Iris pigment epithelial cell (primary cell): Measurements from ENCODE around the gene SNPH.

ENCODE experiments used
- DNase-seq: peaks from one replicate; pipeline ENCODE4 v3.0.0-alpha.2; 2011; ENCODE audit warnings: low read depth

Gene SNPH

DNA sequence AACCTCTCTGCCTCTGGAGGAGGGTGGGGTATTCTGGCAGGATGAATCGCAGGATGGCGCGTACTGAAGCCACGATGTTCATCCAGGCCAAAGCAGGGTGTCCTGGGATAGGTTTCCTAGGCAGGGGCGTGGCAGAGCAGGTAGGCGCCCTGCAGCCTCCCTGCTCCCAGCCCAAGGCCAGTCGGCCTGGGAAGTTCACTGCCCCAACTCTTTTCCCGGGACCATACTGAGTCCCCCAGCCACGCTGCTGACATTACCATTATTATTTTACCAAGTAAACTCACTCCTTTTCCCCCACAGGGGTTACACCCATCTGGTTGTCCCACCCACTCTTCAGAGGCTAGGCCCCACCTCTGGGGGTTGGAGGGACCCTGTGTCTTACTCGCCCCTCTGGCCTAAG lies 41.1 kb downstream of the SNPH start:
- DNase-seq: no peak

DNA sequence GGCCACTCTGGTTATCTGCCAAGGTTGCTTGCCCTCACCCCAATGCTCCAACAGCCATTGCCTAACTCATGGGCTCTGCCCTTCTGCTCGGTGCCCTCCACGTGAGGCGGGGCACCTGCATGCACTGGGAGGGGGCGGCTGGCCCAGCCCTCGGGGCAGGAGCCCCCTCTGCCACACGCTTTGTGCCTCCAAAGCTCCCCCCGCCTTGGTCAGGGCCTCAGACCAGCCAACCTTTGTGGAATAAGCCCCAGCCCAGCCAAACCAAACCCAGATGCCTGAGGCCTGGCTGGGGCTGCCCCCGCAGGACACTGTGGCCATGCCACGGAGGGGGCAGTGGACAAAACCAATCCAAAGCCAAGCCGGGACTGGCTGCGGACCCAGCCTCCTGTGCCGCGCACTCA lies 41.5 kb downstream of the SNPH start:
- DNase-seq: no peak

DNA sequence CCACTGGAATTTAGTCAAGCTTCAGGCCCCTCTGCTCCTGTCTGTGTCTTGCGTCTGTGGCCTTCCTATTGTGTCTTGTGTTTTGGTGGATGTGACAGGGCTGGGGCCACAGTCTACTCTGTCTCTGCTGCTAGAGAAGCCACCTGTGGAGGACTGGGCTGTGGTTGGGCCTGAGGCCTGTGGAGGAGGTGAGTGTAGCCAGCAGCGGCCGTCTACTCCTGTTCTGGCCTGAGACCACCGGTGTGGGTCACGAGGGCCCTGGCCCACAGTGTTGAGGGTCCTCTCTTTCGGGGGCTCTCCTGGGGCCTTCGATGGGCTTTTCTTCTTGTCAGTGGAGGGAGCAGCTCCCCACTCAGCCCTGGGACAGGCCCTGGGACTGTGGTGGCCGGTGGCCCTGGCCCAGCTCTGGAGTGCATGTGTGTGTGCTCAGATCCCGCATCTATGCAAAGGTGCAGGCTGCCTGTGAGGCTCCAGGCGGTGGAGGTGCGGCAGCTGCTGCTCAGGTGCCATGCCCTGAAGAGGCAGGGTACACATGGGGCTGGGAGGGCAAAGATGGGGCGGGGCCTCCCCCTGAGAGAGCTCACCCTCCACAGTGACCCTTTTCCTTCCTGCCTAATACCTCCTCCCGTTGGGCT lies 42.1 kb downstream of the SNPH start:
- DNase-seq: no peak

DNA sequence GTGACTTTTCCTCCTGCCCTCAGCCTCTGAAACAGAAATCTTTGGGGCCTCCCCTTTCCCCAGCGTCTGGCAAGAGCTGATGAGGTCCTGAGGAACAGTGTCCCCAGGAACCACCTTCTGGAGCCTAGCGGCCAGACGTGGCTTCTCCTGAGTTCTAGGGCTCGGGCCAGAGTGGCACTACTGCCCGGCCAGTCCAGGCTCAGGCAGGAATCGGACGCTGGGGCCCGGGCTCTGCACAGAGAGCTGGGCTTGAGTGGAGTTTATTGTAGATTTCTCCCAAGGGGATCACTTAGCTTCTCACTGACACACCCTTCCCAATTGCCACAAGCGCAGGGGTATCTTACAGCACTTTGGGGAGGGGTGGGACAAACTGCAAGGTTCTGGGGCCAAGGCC lies 42.6 kb downstream of the SNPH start:
- DNase-seq: no peak

DNA sequence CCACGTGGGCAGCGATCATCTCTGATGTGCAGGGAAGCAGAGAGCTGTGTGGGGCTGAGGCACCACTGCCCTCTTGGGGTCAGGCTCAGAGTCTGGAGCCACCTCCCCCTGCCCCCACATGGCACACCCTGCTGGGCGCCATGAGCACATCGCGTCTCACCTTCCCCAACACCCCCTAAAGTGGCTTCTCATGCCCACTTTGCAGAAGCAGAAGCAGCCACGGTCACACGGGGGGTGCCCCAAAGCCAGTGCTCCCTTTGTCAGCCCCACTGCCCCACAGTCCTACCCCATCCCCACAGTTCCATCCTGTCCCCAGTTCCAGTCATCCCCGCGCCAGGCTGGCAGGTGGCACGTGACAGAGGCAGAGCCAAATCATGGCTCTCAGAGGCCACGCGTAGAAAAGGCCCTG lies 43.3 kb downstream of the SNPH start:
- DNase-seq: no peak

DNA sequence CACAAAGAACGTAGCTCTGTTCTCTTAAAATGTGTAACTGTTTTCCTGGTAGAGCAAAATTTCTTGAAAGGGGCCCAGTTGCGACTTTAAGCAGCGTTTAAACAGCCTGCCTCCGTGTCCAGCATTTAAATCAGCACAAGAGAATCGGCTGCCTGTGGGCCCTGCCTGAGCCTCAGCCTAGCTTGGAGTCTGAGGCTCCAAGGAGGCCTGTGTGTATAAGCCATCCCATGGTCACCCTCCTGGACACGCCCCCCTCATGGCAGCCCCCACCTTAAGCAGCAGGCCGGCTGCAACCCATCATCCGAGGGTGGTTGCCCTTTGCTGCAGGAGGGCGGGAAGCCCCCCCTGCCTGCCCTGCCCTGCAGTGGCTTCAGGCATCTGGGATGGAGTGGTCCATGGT lies 44.0 kb downstream of the SNPH start:
- no peak for DNase-seq

DNA sequence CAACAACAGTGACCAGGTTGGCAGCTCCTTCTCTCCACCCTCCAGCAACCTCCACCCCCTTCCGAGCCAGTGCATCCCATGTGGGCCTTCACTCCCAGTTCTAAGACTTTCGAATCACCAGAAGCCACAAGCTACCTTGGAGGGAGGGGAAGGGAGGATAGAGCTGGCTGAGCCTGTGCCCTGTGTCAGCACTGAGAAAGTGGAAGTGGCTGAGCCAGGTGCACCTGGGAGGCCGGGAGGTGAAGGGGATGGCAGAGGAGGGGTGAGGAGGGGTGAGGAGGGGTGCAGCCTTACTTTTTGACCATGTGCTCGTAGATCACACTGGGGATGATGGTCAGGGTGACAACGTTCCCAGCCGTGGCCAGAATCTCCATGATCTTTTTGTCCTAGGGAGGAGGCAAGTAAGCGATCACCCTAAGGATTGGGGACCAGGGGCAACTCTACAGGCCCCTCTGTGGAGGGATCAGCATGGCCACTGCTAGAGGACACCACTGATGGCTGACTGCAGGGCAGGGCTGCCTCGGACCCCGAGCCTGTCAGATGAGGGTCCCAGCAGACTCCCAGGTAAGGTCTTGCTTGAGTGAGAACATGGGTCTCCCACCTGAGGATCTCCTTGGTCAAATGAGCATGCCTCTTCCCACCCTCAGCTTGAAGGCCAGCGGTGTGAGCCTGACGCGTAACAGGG lies 44.6 kb downstream of the SNPH start:
- DNase-seq: no peak

DNA sequence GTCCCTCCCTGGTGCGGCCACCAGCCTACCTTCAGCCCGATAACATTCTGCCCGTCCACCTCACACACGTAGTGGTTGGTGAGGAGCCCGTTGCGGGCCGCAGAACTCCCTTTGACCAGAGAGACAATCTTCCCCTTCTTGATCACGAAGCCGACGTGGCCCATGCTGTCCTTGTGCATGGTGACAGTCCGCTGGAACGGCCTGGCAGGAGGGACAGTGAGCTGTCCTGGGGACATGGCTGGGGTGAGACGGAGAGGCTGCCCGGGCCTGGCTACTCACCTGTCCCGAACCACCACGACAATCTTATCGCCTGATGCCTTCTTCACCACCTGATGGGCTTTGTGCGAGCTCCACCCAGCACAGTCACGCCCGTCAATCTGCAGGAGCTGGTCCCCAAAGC lies 46.2 kb downstream of the SNPH start:
- no peak for DNase-seq

DNA sequence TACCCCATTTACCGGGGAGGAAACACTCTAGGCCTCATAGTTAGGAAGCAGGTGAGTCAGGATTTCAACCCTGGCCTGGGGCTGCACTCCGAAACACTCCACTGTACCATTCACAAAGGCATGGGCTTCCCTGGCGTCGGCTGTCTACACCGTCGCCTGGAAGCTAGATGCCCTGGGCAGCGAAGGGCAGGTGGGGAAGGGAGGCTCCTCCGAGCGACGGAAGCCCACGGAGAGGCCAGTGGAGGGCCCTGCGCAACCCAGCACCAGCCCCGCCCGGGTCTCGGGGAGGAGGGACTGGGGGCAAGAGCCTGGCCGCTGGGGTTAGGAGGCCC lies 46.8 kb downstream of the SNPH start:
- no peak for DNase-seq

DNA sequence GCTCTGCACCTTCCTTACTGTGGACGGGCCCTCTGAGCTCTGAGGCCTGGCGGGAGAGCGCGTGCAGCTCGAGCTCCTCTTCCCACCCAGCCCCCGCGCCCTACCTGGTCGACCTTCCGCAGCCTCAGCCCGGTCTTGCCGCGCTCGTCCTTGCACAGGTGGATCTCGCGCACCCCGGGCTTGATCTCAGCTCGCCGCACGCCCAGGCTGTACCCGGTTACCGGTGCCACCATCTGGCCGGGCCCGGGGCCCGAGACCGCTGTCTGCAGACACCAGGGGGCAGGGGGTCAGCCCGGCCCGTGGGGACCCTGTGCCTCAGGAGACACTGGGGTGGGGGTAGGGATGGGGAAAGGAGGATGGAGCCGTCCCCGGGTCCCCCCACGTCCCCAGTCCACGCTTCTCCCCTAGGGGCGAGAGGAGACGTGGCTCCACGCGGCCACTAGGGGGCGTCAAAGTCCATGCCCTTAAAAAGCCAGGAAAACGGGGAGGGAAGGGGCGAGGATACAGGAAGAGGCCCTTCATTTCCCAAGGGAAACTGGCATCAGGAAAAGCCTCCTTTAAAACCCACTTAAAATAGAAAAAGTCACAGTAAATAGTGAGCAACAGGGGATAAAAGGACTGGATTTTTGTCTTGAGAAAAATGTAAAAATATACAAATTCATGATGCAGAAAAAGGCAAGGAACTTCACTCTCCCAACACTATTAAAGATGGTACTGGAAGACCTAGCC lies 47.3 kb downstream of the SNPH start:
- peak; percentile 51 for DNase-seq

DNA sequence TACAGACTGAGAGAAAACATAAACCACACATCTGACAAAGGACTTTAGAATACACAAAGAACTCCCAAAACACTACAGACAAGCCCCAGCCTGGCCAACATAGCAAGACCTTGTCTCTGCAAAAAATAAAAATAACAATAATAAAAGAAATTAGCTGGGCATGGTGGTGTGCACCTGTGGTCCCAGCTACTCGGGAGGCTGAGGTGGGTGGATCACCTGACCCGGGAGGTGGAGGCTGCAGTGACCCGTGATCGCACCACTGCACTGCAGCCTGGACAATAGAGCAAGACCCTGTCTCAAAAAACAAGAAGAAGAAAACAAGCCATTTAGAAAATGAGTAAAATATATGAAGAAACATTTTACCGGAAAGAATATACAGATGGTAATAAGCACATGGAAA lies 49.7 kb downstream of the SNPH start:
- DNase-seq: no peak

DNA sequence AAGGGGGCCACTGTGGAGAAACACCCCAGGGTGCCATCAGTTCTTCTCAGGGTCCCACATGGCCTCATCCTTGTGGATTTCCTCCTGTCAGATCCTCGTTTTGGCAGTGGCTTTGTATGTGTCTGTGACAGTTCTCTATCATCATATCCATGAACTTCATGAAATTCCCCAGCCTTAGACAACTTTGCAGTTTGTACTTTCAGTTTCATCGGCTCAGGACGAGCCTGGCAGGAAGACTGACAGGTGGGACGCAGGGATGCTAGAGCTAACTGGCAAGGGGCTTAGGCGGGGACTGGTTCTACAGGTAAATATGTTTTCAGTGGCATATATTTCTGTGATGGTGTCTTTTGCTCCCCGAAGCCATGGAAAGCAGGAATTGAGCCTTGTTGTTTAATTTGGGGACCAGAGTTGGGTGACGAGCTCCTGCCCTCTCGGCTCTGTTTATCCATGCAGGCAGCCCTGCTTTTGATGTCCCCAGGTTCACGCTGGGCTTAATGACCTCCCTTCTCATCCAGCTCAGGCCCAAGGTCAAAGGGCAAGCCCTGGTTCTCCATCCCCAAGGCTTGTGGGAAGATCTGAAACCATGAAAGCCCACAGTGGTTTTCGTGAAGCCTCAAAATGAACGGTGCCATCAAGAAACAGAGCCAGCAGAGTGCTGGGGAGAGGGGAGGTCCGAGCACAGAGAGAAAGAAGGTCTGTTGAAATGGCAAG lies 51.6 kb downstream of the SNPH start:
- DNase-seq: no peak

DNA sequence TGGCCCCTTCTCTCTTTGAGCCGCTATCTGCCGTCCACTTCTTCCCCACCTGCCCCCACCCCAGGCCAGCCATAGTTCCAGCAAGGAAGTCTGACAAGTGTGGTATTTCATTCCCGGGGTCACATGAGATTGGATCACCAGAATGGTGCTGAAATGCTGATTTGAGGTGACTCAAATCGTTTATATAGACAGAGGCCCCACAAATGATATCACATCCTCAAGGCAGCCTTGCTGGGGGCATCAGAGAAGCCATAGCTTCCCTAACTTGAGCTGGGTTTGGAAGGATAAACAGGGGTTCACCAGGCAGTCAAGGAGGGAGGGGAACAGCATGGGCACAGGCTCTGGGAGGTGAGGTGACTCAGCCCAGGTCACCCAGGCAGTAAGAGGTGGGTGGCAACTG lies 53.0 kb downstream of the SNPH start:
- DNase-seq: peak; percentile 19

DNA sequence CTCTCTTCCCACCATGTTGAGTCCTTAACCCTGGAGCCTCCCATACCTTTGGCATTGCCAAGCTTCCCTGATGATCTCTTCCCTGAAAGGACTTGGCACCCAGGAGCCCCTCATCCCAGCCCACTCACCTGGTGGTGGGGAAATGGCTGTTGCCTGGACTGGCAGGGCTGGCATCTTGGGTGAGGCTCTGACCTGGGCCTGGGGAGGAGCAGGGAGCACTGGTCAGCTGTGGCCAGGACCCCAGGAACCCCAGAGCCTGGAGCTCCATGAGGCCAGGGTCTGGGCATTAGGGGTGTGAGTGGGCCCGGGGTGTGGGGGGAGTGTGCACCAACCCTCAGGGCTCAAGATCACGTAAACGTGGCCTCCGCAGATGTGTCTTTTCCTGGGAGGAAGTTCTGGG lies 53.4 kb downstream of the SNPH start:
- DNase-seq: no peak

DNA sequence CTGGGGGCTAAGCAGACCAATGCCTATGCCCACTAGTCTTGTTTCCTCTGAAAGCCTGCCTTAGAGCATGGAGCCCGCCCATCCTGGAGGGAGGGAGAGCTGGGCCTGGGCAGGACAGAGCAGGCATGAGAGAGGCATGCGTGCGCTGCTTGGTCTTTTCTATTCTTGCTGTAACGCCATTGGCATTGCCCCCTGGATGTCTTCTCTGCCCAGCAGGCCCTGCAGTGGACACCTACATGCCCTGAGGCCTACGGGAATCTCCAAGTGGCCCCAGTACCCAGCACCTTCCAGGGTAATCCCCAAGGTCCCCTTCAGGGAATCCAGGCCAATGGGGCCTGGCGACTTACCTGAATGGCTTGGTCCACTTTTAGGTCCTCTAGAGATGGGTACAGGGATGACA lies 53.9 kb downstream of the SNPH start:
- no peak for DNase-seq

DNA sequence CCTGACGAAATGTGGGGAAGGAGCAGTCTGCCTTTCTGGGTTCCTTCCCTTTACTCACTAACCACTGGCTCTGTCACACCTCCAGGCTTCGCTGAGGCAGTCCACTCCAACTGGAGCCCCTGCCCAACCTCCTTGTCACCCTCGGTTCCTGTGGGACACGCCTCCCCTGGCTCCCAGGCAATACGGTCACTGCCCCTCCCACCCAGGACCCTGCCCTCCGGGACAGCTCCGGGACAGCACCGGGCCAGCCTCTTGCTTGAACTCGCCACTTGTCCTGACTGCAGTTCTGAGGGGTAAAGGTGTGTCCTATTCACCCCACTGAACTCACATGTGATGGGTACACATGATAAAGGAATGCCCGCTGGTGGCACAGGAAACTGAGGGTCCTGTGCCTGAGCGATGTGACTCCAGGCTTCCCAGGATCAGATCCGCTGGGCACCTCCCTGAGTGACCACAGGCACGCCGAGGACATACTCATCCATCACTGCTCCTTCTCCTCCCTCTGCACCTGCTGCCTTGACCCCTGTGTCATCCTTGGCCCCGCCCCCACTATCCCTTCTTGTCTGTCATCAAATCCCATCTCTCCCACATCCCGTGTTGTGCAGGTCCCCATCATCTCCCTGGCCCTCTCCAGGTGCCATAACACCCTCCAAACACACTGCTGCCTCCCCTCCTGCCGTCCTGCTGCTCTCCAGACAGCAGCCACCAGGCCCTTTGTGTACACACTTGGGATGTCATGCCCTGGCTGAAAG lies 55.0 kb downstream of the SNPH start:
- DNase-seq: no peak

DNA sequence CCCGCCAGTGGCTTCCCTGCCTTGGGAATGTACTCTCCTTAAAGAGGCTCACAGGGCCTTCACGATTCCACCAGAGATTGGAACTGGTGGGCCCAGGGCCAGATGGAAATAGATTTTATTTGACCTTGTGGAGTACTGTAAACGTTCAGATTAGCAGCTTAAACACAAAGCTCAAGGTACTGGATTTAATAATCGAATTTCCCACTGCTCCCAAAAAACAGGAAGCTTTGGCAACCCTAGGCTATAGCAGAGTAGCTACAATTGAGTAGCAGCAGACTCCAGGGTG lies 55.5 kb downstream of the SNPH start:
- no peak for DNase-seq

DNA sequence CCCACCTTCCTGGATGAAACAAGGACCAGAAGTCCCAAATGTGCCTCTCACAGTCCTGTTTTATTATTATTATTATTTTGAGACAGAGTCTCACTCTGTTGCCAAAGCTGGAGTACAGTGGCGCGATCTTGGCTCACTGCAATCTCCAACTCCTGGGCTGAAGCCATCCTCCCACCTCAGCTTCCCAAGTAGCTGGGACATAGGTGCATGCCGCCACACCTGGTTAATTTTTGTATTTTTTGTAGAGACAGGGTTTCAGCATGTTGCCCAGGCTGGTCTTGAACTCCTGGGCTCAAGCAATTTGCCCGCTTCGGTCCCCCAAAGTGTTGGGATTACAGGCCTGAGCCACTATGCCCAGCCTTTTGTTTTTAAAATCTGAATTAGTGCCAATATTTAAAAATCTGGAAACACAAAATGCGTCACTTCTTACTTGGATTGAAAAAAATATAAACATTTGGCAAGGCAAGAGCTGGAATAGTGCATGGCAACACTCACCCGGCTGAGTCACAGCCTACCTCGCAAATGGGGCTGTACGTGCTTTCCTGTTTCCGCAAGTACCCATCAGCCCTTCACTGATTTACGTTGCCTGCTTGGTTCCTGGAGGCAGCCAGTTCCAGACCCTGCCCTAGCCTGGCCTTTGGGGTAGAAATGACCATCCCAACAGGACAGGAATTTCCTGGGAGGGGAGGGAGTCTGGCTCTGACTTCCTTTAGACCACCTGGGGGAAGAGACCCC lies 56.6 kb downstream of the SNPH start:
- peak; percentile 98 for DNase-seq

DNA sequence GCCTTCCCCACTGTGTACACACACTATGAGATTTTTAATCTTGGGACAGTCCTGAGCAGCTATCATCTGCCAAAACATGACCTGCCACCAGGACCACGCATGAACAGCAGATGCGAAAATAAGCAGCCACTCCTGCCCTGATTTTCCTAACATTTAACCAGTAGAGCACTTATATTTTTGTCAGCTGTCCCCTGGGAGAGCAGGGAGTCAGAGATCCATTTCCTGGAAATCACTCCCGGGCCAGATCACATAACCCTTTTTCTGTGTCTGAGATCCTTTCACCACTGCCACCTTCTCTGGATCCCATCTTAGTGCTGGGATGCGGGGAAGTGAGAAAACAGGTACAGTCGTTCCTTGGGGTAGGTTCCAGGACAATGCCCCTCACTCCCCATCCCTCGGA lies 57.2 kb downstream of the SNPH start:
- no peak for DNase-seq

DNA sequence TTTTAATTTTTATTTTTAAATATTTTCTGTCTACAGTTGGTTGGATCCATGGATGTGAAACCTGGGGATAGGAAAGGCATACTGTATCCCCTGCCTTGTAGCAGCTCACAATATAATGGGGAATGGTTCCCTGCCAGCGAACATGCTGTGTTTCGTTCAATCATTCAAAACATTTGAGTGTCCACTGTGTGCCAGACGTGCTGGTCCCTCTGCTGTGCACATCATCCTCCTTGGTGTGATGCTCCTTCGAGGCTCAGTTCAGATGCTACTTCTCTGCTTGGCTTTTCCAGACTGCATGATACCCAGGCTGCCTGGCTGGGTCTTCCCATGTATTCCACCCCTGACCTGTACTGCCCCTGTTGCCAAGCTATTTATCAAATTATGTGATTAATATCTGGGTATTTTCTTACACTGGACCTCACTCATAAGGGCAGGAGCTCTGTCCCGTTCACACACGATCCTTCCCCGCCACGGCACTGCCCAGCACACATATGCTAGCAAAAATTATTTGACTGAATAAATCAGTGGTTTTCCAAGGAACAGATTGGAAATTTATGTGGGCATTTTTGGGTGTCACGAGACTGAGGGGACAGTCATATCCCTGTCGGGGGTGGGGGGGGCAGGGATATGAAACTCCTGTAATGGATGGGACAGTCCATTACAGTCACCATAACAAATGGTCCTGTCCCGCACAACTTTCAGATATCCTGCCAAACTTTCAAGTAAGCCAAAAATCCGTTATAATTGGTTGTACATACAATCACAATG lies 57.9 kb downstream of the SNPH start:
- DNase-seq: no peak

DNA sequence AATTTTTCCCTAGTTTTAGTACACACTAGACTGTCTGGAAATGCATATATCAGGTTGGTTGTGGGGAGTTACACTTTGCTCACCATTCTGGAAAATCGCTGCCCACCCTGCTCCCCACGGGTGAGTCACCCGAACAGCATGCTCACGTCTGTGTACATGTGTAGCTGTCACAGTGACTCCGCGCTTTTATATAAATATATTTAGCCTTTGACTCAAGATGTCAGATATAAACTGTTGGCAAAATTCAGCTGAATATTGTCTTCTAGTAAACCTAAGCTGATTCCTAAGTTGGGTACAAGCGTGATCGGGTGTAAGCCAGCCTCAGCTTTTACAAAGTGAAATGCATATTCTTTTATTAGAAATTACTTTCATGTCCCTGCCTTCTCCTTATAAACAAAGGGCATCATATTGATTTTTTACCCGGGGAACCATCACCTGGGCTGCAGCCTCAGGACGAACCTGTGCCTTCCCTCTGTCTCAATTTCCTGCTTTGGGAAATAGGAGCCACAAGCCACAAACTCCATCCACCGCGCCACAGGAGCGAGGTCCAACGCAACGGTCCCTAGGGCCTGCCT lies 58.6 kb downstream of the SNPH start:
- peak; percentile 87 for DNase-seq
